Measurements from ENCODE around the gene SLC4A1. TPM values are rescaled to one million over a fixed set of nuclear protein-coding genes. Genes with fewer than 3 reads are reported as not detected.

SLC4A1 gene
- total and polyA plus RNA-seq, 2 donors (not counting 3 experiments of a cell fraction or from before 2014, with no cell fraction given), result not detected

DNA sequence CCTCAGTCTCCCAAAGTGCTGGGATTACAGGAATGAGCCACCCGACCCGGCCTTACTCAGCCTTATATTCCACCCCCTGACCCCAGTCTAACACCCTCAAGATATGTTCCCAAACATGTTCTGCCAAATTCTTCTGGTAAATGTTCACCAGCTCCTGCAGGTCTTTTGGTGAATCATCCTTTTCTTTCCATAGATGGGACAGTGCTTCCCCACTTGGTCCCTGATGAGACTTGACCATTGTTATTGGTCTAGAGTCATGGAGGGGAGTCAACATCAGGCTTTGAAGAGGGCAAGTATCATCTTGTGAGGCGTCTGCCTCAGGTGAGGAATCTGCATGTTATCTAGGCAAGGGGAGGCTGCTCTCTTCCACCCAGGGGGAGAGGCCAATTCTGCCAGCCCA lies 30.0 kb upstream of the SLC4A1 start:
- Histone ChIP-seq H3K27ac (ENCODE audit: insufficient read depth, low read depth, low read length) (no peak overlapping the region), H3K79me2 (ENCODE audit: control insufficient read depth, insufficient read depth, low read length) (no peaks in the 10 kb centered on the region), H3K4me3 (replicated peaks in 1 of 3; ENCODE audit: insufficient read depth in 1 of 3, low read depth in 1 of 3, low read length in 3 of 3) (no peak overlapping the region), H3K36me3 (ENCODE audit: control insufficient read depth in 2 of 2, extremely low read depth in 1 of 2, insufficient read depth in 2 of 2, low read length in 2 of 2) (no peaks in the 10 kb centered on the region), H3K4me2 (ENCODE audit: insufficient read depth, low read length) (no peak overlapping the region), H3K27me3 (ENCODE audit: control insufficient read depth in 2 of 2, insufficient read depth in 2 of 2, low read length in 2 of 2) (peaks cover 2 to 3% of the 10 kb centered on the region in 2 experiments), H3K9me3 (replicated peaks; ENCODE audit: control insufficient read depth, insufficient read depth, low read length) (no peaks in the 10 kb centered on the region), H3K9ac (replicated peaks; ENCODE audit: extremely low read depth, insufficient read depth, low read length) (no peak overlapping the region), H3K9me1 (replicated peaks; ENCODE audit: control insufficient read depth, extremely low read depth, insufficient read depth, low read length) (no peaks in the 10 kb centered on the region), H3K4me1 (ENCODE audit: control insufficient read depth, extremely low read depth, insufficient read depth, low read length) (no peaks in the 10 kb centered on the region), H2AFZ (ENCODE audit: low read depth, low read length) (no peak overlapping the region), H4K20me1 (replicated peaks; ENCODE audit: control insufficient read depth, extremely low read depth, insufficient read depth, low read length) (no peaks in the 10 kb centered on the region)
- dilution Hi-C loops (cut with MboI; ENCODE audit: extremely low pct_ligation_motif_present, low sequenced_read_pairs) (no loop called here), intact Hi-C loops (cut with micrococcal nuclease) (no loop called here)
- ChIA-PET CTCF (no interaction called here), POLR2A (no interaction called here)
- FAIRE-seq (no peak), DNase-seq (ENCODE audit: low read depth, low spot score) (no peak)
- no peak for TF ChIP-seq POLR2A (IDR thresholded peaks at IDR 0.05; ENCODE audit: low read depth, low read length)
- no peak for TF ChIP-seq POLR2AphosphoS5 (IDR thresholded peaks at IDR 0.05; ENCODE audit: insufficient read depth, low read depth, low read length)
- TF ChIP-seq MYC (IDR thresholded peaks at IDR 0.05; ENCODE audit: low read depth, low read length), result no peak
- TF ChIP-seq, protein P1, sequence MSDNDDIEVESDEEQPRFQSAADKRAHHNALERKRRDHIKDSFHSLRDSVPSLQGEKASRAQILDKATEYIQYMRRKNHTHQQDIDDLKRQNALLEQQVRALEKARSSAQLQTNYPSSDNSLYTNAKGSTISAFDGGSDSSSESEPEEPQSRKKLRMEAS (IDR thresholded peaks at IDR 0.05; ENCODE audit: insufficient read depth, insufficient read length), result no peak
- TF ChIP-seq EZH2 (IDR thresholded peaks at IDR 0.05; ENCODE audit: borderline replicate concordance, low read depth, low read length, severe bottlenecking), result no peak
- TF ChIP-seq CTCF (IDR thresholded peaks at IDR 0.05; ENCODE audit: extremely low read depth in 1 of 2, insufficient read depth in 1 of 2, low read depth in 1 of 2, low read length in 2 of 2), result no peak
- TF ChIP-seq FOS (IDR thresholded peaks at IDR 0.05; ENCODE audit: borderline replicate concordance, insufficient read depth, low read length), result no peak
- no peak for TF ChIP-seq GATA2 (IDR thresholded peaks at IDR 0.05; ENCODE audit: insufficient read depth, insufficient read length, low read depth, low read length)
- no peak for TF ChIP-seq JUN (IDR thresholded peaks at IDR 0.05; ENCODE audit: borderline replicate concordance, insufficient read depth, insufficient read length, low read depth)
- BruUV-seq (replicated peaks), result no TSS peak

Measured in endothelial cell of umbilical vein (primary cell).